Fibroblast of skin of right biceps (primary cell): ENCODE data around the gene UBE2QL1.

Experiments
- DNase-seq: peaks from one replicate; pipeline ENCODE4 v3.0.0-alpha.2; 2013

UBE2QL1 gene

DNA sequence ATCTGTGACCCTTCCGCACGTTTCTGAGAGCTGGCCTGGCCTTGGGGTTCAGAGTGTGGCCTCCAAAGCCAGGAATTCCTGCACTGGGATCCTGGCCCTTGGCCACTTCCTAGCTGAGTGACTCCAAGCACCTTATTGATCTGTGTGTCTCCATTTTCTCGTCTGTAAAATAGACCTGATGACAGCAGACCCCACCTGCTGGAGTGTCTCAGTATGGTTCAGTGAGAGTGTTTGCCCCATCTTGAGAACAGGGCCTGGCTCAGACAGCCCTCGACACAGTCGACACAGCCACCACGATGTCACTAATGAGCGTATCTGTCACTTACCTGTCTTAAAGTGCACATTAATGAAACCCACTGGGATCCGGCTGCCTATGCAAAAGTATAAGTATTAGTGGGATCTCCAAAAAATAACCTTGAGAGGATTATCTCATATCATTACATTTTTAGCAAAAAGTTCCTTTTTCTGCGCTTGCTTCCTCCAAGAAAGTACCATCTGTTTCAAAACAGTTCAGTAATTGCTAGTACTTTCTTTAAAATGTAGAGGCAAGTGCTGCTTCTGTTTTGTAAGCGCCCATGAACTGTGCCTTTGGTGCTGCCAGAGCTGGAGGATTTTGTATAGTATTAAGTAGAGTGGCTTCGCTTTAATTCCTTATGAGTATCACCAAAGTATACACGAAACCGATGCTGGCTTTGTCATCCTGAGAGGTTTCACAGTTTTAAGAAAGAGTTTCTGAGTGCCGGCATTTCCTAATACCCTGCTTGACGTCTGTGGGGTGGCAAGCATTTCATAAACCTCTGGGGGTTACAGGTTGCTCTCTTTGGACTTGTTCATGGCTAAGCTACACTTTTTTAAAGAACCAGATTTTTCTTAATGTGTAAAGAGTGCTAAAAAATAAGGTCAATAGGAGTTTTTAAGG lies 31.7 kb downstream of the UBE2QL1 start:
- DNase-seq: no peak

DNA sequence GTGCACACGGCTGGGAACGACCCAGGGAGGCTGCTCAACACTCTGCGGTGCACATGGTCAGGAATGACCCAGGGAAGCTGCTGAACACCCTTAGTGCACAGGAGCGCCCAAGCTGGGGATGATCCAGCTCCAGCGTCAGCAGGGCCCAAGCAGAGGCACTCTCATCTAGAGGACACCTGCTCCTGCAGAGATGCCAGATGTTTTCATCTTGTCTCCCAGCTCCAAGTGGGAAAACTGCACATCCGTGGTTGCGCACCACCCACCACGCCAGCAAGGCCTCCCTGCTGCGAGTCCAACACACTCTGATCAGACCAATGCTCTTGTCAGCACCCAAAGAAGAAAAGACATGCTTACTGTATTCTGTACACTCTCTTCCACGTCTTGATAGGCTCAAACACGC lies 34.1 kb downstream of the UBE2QL1 start:
- no peak for DNase-seq

- no peak for DNase-seq
Measured at GRCh38 chr5:6483880-6484382, 35.3 kb downstream of the UBE2QL1 start.

DNA sequence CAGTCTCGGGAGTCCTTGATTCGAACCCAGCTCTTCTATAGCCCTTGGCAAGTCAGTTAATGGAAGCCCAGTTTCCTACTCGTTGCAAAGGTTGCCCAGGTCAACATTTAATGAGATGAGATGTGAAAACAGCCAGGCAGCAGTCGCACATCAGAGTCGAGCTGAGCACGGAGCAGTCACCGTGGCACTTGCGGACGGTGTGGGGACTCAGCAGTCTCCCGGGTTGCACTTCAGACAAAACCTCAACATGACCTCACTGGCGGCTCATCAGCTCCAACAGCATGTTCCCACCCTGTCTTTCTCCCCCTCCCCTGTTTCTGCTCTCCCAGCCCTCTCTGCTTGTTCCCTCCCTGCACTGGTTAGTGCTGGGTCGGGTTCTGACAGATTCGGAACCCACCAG lies 35.8 kb downstream of the UBE2QL1 start:
- DNase-seq: no peak

- DNase-seq: no peak
Measured at GRCh38 chr5:6484899-6485298, 36.2 kb downstream of the UBE2QL1 start.

- DNase-seq: no peak
Measured at GRCh38 chr5:6485441-6485840, 36.8 kb downstream of the UBE2QL1 start.

DNA sequence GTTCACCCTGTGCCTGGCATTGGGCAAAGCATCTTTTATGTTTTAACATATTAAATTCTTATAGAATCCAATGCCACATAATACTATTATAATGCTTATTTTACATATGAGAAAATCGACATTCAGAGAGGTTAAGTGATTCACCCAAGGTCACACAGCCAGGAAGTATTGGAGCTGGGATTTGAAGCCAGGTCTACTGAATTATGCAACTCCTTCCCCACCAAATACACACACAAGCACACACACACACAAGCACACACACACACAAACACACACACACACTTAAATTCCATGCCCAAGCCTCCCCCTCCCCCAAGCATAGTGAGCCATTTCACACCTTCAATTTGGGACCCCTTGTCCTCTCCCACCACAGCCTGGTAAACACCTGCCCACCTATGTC lies 37.4 kb downstream of the UBE2QL1 start:
- DNase-seq: no peak

- DNase-seq: no peak
Measured at GRCh38 chr5:6487081-6487480, 38.4 kb downstream of the UBE2QL1 start.

DNA sequence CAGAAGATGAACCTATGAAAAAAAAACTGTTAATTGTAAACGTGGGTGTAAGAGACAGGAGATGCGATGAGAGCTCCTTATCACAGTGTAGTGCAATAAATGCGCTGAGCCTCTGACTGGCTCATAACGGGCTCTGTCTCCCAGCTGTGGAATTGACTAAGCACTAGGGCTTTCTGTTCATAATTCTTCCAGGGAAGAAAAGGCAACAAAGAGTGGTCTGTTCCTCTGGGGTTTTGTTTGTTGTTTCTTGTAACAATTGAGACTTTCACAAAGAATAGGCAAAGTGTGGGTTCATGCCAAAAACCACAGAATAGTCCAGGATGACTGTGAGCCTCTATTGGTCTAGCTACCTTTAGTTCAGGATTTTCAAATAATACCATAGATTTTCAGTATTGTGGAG lies 39.4 kb downstream of the UBE2QL1 start:
- no peak for DNase-seq

DNA sequence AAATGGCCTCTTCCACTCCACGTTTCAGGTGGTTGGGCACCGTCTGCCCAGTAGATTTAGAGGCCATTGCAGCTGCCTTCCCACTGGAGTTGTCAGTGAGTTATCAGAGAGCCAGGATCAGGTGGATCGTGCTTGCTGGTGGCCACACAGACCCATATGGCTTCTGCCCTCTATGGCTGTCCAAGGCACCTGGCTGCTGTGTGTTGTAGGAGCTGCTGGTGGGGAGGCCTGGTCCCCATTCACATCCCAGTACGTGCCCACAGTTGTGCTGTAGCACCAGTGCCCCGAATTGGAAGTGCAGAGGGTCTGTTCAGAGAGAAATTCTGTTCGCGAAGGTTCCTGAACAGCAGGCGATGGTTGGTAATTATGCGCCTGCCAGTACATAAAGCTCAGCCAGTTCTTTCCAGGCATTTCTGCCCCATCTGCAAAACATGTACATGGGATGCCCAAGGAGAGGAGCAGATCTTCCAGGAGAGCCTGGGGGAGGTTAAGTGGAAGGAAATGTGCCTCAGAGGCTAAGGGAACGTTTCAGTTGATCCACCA lies 41.1 kb downstream of the UBE2QL1 start:
- DNase-seq: no peak

DNA sequence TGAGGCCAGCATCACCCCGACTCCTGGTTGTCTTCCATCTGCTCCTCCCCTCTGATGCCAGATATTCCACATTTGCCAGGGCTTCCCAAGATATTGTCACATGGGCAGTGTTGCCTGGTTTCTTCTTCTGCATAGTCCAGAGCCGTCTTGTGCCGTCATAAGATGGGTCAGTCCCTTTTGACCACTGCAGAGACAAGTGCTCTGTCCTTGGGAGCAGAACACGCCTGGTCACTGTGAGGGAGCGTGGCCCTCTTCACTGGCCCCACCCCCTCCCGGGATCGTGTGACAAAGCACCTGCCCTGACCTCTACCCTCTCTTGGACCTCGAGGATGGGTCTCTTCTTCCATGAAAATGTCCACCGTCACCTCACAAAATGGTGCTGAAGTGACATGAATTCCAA lies 41.6 kb downstream of the UBE2QL1 start:
- DNase-seq: no peak

- DNase-seq: no peak
Measured at GRCh38 chr5:6490693-6491092, 42.0 kb downstream of the UBE2QL1 start.

- no peak for DNase-seq
Measured at GRCh38 chr5:6491196-6491918, 42.7 kb downstream of the UBE2QL1 start.

- no peak for DNase-seq
Measured at GRCh38 chr5:6491919-6492290, 43.2 kb downstream of the UBE2QL1 start.

DNA sequence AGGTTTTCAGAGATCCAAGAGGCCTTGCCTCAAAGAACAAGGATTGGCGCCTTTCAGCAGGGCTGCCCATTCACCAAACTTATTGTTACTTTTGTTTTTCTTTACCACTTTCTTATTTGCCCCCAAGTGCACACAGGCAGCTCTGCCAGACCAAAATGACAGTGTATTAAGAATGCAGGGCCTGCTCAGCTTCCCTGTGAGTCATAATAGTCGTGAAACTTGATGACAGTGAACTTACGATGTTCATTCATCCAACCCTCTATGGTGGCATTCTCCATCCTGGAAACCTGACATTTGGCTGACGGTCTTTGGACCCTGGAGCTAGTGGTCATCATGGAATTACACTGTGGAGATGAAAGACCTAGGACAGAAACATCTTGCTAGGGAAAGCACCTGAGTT lies 44.3 kb downstream of the UBE2QL1 start:
- DNase-seq: no peak

GRCh38 chr5:6493681-6494454 lies 45.2 kb downstream of the UBE2QL1 start:
- no peak for DNase-seq

DNA sequence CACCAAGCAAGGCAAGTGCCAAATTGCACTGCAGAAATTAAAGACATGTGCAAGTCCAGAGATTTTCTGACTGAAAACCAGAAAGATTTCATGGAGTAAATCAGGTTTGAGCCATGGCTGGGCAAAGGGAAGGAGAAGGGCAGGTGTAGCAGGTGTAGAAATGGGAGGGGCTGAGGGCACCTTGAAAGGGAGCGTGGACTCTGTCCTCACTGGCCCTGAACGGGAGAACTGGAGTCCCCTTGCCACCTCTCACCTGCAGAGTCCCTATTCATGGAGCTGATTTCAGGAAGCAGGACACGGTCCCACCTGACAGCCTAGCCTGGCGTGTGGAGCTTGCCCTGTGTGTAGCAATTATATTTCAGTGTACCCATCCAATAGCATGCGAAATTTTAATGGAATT lies 46.3 kb downstream of the UBE2QL1 start:
- DNase-seq: no peak

DNA sequence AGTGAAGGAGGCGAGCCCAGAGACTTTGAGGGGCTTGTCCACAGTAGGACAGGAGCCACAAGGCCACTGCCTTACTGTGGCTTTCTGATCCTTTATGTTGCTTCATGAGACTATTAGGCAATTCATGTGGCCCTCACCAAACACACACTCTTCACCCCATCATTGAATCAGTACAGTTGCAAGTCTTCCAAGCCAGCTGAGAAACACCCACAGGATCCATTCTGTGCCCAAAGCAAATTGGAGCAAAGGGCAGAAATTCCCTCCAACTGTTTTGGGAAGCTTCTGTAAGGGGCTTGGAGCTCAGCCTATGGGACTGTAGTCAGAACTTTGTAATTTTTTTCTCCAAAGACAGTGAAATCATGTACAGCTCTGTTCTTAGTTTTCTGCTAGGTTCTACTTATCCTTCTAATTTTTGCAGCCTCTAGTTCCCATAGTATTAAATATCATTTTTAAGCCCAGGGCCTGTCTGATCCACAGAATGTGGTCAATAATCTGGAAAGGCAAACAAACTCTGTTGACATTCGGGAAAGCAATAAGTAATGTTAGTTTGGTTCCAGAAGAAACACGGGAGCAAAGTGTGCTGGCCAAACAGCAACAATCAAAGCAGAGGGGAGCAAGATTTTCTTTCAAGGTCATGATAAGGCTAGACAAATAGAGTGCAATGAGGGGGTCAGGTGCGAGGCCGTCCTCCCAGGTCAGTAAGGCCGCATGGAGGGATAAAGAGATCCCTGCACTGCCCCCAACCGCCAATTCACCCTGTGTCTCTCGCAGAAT lies 47.0 kb downstream of the UBE2QL1 start:
- DNase-seq: no peak

GRCh38 chr5:6496207-6496584 lies 47.5 kb downstream of the UBE2QL1 start:
- no peak for DNase-seq

DNA sequence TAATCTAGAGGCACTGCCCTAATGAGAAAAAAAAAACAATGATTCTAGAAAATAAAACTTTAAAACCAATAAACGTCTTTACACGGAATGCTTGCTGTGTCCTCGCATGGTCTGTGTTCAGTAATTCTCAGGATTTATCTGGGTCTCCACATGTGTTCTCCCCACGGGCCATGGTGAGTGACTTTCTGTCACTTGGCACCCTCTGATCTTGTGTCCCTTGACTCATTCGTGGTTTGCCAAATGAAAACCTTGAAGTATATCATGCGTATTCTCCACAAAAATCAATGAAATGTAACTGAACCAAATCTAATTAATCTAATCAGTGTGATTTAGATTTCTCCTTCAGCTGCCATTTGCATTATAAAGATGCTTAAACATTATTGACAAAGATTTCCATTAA lies 48.0 kb downstream of the UBE2QL1 start:
- DNase-seq: no peak

DNA sequence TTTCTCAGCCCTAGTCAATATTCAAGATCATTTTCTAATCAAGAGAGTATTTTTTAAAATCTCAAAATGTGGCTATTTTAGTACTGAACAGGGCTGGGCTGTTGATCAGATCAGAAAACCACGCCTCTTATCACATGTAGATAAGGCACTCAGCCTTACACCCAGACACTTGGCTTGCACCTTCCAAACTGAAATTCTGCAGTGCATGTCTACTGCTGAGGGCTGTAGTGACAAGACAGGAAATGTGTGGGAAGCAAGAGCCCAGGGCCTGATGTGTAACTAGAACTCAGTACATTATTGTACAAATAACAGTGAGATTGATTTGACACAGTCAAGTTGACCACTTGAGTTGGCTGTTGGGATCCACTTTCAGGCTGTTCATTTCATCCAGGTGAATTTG lies 48.6 kb downstream of the UBE2QL1 start:
- DNase-seq: no peak

DNA sequence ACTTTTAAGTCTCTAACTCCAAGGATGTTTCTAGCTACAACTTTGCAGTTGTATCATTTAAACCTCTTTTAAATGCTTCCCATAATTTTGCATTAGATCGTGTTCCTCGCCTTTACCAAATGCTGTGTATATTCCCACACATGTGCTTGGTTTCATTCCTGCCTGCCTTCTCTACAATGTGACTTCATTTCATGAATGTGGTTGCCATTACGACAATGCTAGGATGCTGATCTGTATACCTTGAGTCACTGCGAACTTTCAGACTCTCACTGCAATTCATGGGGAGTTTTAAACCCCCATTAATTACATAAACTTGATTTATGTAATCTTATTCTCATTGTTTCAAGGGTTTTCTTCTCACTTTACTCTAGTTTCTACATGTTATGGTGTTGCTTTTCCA lies 50.3 kb downstream of the UBE2QL1 start:
- peak; percentile 11 for DNase-seq
